Endothelial cell of umbilical vein (primary cell): ENCODE results near the gene MROH8. TPM values are rescaled to one million over a fixed set of nuclear protein-coding genes. Genes with fewer than 3 reads are reported as not detected.
A peak's percentile ranks its signal among the peaks of the same experiment; 100 is the strongest.

ENCODE experiments used
- BruUV-seq: library from RNA; stranded (reverse); fragments of 400-500 nt; replicated peaks from 2 replicates; lab custom pipeline; 2021; lab: Mats Ljungman, UMichigan
- CTCF ChIA-PET: fragments of 300-600, 350-600 bp; sonication (Branson Sonifier 250); formaldehyde crosslinking; loops from one replicate; lab custom pipeline; 2021; ENCODE audit warnings: antibody characterized with exemption, inconsistent platforms; lab: Charles Lee
- POLR2A ChIA-PET: fragments of 300-600, 350-600 bp; sonication (Branson Sonifier 250); formaldehyde crosslinking; loops from one replicate; lab custom pipeline; 2021; ENCODE audit warnings: antibody characterized with exemption, inconsistent platforms; lab: Charles Lee
- DNase-seq: peaks from one replicate; pipeline ENCODE4 v3.0.0-alpha.2; 2011; ENCODE audit warnings: low read depth, low spot score
- FAIRE-seq: peaks from 2 replicates; lab custom pipeline; 2011; peaks lifted over from hg19 to GRCh38; lab: Jason Lieb, UNC
- H2AFZ ChIP-seq: 2 replicates; pipeline ENCODE4 v1.6.0; 2012; ENCODE audit warnings: low read depth, low read length, control low read depth, inconsistent platforms
- H3K27ac ChIP-seq: 2 replicates; pipeline ENCODE4 v1.5.1; 2011; ENCODE audit warnings: low read depth, mild to moderate bottlenecking, control low read depth, low read length, moderate library complexity; ENCODE audit not compliant: insufficient read depth
- H3K27me3 ChIP-seq, 2 experiments: 2 replicates each; pipeline versions ENCODE4 v1.6.0 to v1.6.1; 2011; ENCODE audit warnings: low read length in 2 of 2, mixed read lengths in 1 of 2; ENCODE audit not compliant: control insufficient read depth in 2 of 2, insufficient read depth in 2 of 2
- H3K36me3 ChIP-seq, 2 experiments: 2 replicates in 1 of 2; 3 replicates in 1 of 2; pipeline ENCODE4 v1.5.1; 2011; ENCODE audit warnings: low read length in 2 of 2, mild to moderate bottlenecking in 1 of 2, moderate library complexity in 1 of 2; ENCODE audit not compliant: control insufficient read depth in 2 of 2, insufficient read depth in 2 of 2; ENCODE audit errors: extremely low read depth in 1 of 2
- H3K4me1 ChIP-seq: 3 replicates; pipeline ENCODE4 v1.5.1; 2011; ENCODE audit warnings: mild to moderate bottlenecking, low read length; ENCODE audit not compliant: control insufficient read depth, insufficient read depth; ENCODE audit errors: extremely low read depth
- H3K4me2 ChIP-seq: 2 replicates; pipeline ENCODE4 v1.6.1; 2011; ENCODE audit warnings: low read length, control low read depth, mixed read lengths; ENCODE audit not compliant: insufficient read depth
- H3K4me3 ChIP-seq, 3 experiments: fragments of 200-600 bp in 1 of 3; sonication (generic), shearing (Covaris generic) in 1 of 3; replicated peaks in 1 of 3; 2 replicates each; pipeline ENCODE4 v1.5.1; 2011 to 2016; ENCODE audit warnings: control low read depth in 3 of 3, low read length in 3 of 3, mild to moderate bottlenecking in 2 of 3, inconsistent platforms in 1 of 3, low read depth in 1 of 3, moderate library complexity in 1 of 3; ENCODE audit not compliant: insufficient read depth in 1 of 3
- H3K79me2 ChIP-seq: 2 replicates; pipeline ENCODE4 v1.6.0; 2012; ENCODE audit warnings: low read length, inconsistent platforms; ENCODE audit not compliant: control insufficient read depth, insufficient read depth
- H3K9ac ChIP-seq: replicated peaks from 2 replicates; pipeline ENCODE3; 2011; ENCODE audit warnings: low read length, control low read depth; ENCODE audit not compliant: insufficient read depth; ENCODE audit errors: extremely low read depth
- H3K9me1 ChIP-seq: replicated peaks from 3 replicates; pipeline ENCODE4 v1.6.0; 2011; ENCODE audit warnings: mild to moderate bottlenecking, low read length; ENCODE audit not compliant: control insufficient read depth, insufficient read depth; ENCODE audit errors: extremely low read depth
- H3K9me3 ChIP-seq: replicated peaks from 2 replicates; pipeline ENCODE4 v1.5.1; 2012; ENCODE audit warnings: low read length, inconsistent platforms; ENCODE audit not compliant: control insufficient read depth, insufficient read depth
- H4K20me1 ChIP-seq: replicated peaks from 2 replicates; pipeline ENCODE3; 2011; ENCODE audit warnings: mild to moderate bottlenecking, low read length; ENCODE audit not compliant: control insufficient read depth, insufficient read depth; ENCODE audit errors: extremely low read depth
- EZH2 ChIP-seq: IDR thresholded peaks from 2 replicates; pipeline ENCODE4 v1.6.1; 2012; ENCODE audit warnings: borderline replicate concordance, low read depth, mild to moderate bottlenecking, moderate library complexity, low read length, inconsistent platforms; ENCODE audit not compliant: severe bottlenecking
- FOS ChIP-seq: IDR thresholded peaks from 2 replicates; pipeline ENCODE4 v1.6.1; 2011; ENCODE audit warnings: mild to moderate bottlenecking, low read length, moderate library complexity, borderline replicate concordance; ENCODE audit not compliant: insufficient read depth
- GATA2 ChIP-seq: IDR thresholded peaks from 2 replicates; pipeline ENCODE4 v1.7.0; 2011; ENCODE audit warnings: low read depth, mild to moderate bottlenecking, moderate library complexity, mixed read lengths, low read length; ENCODE audit not compliant: insufficient read length, insufficient read depth
- JUN ChIP-seq: IDR thresholded peaks from 2 replicates; pipeline ENCODE4 v1.6.1; 2011; ENCODE audit warnings: borderline replicate concordance, low read depth; ENCODE audit not compliant: insufficient read length, insufficient read depth
- MAX ChIP-seq: IDR thresholded peaks from 2 replicates; pipeline ENCODE4 v1.6.1; 2011; ENCODE audit not compliant: insufficient read depth, insufficient read length
- POLR2AphosphoS5 ChIP-seq: IDR thresholded peaks from 2 replicates; pipeline ENCODE4 v1.6.1; 2012; ENCODE audit warnings: low read depth, mild to moderate bottlenecking, control low read depth, low read length, moderate library complexity; ENCODE audit not compliant: insufficient read depth
- dilution Hi-C: fragments of 300-500 bp; cut with MboI; formaldehyde crosslinking; loops from one replicate; pipeline ENCODE4 v1.15.0; 2019; ENCODE audit warnings: low sequenced_read_pairs; ENCODE audit not compliant: extremely low pct_ligation_motif_present
- intact Hi-C: fragments of 100-400 bp; cut with micrococcal nuclease; formaldehyde crosslinking; loops from one replicate; pipeline ENCODE4 v1.10.0; 2022
- polyA plus RNA-seq, 4 experiments: library from polyadenylated mRNA; depleted of rRNA in 3 of 4; stranded (reverse) in 3 of 4; unstranded in 1 of 4; fragments of >200 nt; gene quantifications; 2 replicates each; pipeline versions ENCODE4 v1.2.1 to v1.2.3, GENCODE V29; 2011 to 2012; ENCODE audit warnings: missing spikeins in 1 of 4
- total RNA-seq: library from RNA; stranded (reverse); gene quantifications from 2 replicates; pipeline ENCODE4 v1.2.3, GENCODE V29; 2021

Gene MROH8
- total and polyA plus RNA-seq, 2 donors (not counting 3 experiments of a cell fraction or from before 2014, with no cell fraction given), result 1.3 to 1.5 TPM

DNA sequence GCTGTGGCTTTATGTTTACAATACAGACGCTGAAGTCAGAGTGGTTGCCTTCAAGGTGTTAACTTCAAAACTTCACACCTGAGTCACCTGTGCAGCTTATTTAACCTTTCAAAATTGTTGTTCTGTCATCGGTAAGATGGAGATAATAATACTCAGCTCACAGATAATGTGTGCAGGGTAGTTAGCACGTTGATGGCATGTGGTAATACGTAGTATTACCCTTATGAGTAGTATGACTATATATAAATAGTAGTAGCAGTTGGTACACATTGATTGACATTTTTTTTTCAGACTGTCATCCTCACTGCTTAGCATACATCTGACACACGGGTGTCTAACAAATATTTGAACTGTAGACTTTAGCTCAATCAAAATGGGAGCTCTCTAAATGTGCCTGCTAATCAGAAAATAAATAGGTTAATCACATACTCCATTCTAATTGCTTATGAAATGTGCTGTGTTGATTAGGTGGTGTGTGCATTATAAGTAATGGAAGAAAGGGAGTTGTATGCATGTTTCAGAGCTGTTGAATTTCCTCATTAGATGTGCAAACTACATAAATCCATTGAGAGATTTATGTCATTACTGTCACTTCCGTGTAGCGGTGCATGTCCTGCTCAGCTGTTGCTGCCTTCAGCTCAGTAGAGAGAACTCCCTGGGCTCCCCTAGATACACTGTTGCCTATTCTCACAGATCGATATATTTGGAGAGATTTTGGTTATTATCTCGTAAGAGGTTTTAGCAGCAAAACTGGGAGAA, 11.2 kb upstream of the MROH8 start:
- Histone ChIP-seq H3K4me1 (no peaks in the 10 kb centered on the region), H3K27me3 (no peaks in the 10 kb centered on the region), H3K9me3 (no peaks in the 10 kb centered on the region), H3K9me1 (no peaks in the 10 kb centered on the region), H3K9ac (no peak overlapping the region), H3K36me3 (peaks cover 8 to 13% of the 10 kb centered on the region in 2 experiments), H4K20me1 (no peaks in the 10 kb centered on the region), H3K27ac (no peak overlapping the region), H2AFZ (no peak overlapping the region), H3K4me2 (no peak overlapping the region), H3K4me3 (no peak overlapping the region), H3K79me2 (peaks cover 90% of the 10 kb centered on the region)
- TF ChIP-seq FOS, result no peak
- no peak for TF ChIP-seq EZH2
- TF ChIP-seq GATA2, result no peak
- dilution Hi-C loops, result no loop called here
- intact Hi-C loops, result no loop called here
- no peak for FAIRE-seq
- CTCF ChIA-PET, result interaction anchor here (1.1 to 2.8 kb wide), 6 partner anchors 8 to 343 kb away, joined by 3 to 28 read pairs (median 12); partner anchors contain the start of genes MROH8 and RPN2
- no TSS peak for BruUV-seq
- POLR2A ChIA-PET, result interaction anchor here (1.2 kb wide), 1 partner anchor 11 kb away, joined by 4 read pairs; the partner anchor contains the start of genes MROH8 and RPN2
- DNase-seq, result no peak

GRCh38 chr20:37189416-37190016, 10.2 kb upstream of the MROH8 start:
- no peak for TF ChIP-seq JUN
- no peak for TF ChIP-seq POLR2AphosphoS5
- TF ChIP-seq EZH2, result no peak
- TF ChIP-seq MAX, result no peak
- H2AFZ ChIP-seq, result no peak overlapping the region
- no TSS peak for BruUV-seq

More at GRCh38 chr20:37189416-37190016, 10.2 kb upstream of the MROH8 start:
- Histone ChIP-seq H3K4me3 (no peak overlapping the region), H3K27ac (no peak overlapping the region), H3K9ac (no peak overlapping the region), H3K27me3 (no peaks in the 10 kb centered on the region), H3K9me1 (no peaks in the 10 kb centered on the region), H3K79me2 (peaks cover 89% of the 10 kb centered on the region), H3K4me2 (no peak overlapping the region), H4K20me1 (no peaks in the 10 kb centered on the region), H3K4me1 (no peaks in the 10 kb centered on the region), H3K9me3 (no peaks in the 10 kb centered on the region), H3K36me3 (peaks cover 12 to 18% of the 10 kb centered on the region in 2 experiments)
- no peak for FAIRE-seq
- intact Hi-C loops, result no loop called here
- CTCF ChIA-PET, result interaction anchor here (1.0 to 1.4 kb wide), 4 partner anchors 11 to 181 kb away, joined by 3 read pairs; partner anchors contain the start of genes MROH8 and RPN2
- dilution Hi-C loops, result no loop called here
- DNase-seq, result peak; percentile 18
- POLR2A ChIA-PET, result no interaction called here
